Mucosa of descending colon (tissue), 3 donors: Measurements from ENCODE around the gene NBDY. TPM values are rescaled to one million over a fixed set of nuclear protein-coding genes. Genes with fewer than 3 reads are reported as not detected.

Experiments used
- ATAC-seq: fragments of 200-7000 bp; cut with Tn5 transposase; one replicate; pipeline ENCODE4 v1.9.1; 2020; ENCODE audit warnings: mild to moderate bottlenecking, moderate library complexity
- DNase-seq, 3 donors: peaks; one replicate each; pipeline ENCODE4 v3.0.0-alpha.2; 2020
- H3K36me3 ChIP-seq: fragments of 200-600 bp; one replicate; pipeline ENCODE4 v1.8.0; 2021; ENCODE audit warnings: low read depth, mild to moderate bottlenecking
- H3K4me1 ChIP-seq: fragments of 200-600 bp; one replicate; pipeline ENCODE4 v1.8.0; 2021; ENCODE audit warnings: low read depth, mild to moderate bottlenecking
- H3K4me3 ChIP-seq: fragments of 200-600 bp; one replicate; pipeline ENCODE4 v1.8.0; 2021; ENCODE audit warnings: mild to moderate bottlenecking
- H3K9me3 ChIP-seq: fragments of 200-600 bp; one replicate; pipeline ENCODE4 v1.8.0; 2021; ENCODE audit warnings: mild to moderate bottlenecking
- CTCF ChIP-seq: fragments of 200-600 bp; IDR thresholded peaks from one replicate; pipeline ENCODE4 v1.8.0; 2022; ENCODE audit warnings: antibody characterized with exemption, mild to moderate bottlenecking
- intact Hi-C, 2 donors: fragments of 100-400 bp; cut with DNase I in 1 of 2; cut with micrococcal nuclease in 1 of 2; formaldehyde crosslinking; loops; one replicate each; pipeline versions ENCODE4 v1.11.0 to v1.11.1; 2022; cut with DNase I, micrococcal nuclease
- total RNA-seq, 3 donors: library from RNA; stranded (reverse); fragmentation: NEBNext Ultra II Directional in 2 of 3; extraction: Animal tissue kit (Norgen Biotek cat#: 25700) in 2 of 3; gene quantifications; one replicate each; pipeline versions ENCODE4 v1.2.1 to v1.2.4, GENCODE V29; 2021 to 2023
- donor health status: DM: no; HTN: no; CAD: no; lungs with moderate emphysema.
- donor health status: DM: no; HTN: no; CAD: no.
- donor health status: DM: no; HTN: yes; CAD: no.

NBDY gene
- total RNA-seq, 3 donors from 2014 or later = 14.9 to 22.2 (median 20.0) TPM

GRCh38 chrX:56785442-56785841 is 56.4 kb downstream of the NBDY start:
- no peak for ATAC-seq
- no peak overlapping the region for H3K4me3 ChIP-seq
- DNase-seq = no peak
- intact Hi-C loops = no loop called here
- H3K36me3 ChIP-seq = no peaks in the 10 kb centered on the region
- no peaks in the 10 kb centered on the region for H3K4me1 ChIP-seq
- no peaks in the 10 kb centered on the region for H3K9me3 ChIP-seq
- TF ChIP-seq CTCF = no peak

GRCh38 chrX:56786889-56787733 is 58.1 kb downstream of the NBDY start:
- no peak for ATAC-seq
- no peak overlapping the region for H3K4me3 ChIP-seq

GRCh38 chrX:56787734-56788152 is 58.7 kb downstream of the NBDY start:
- intact Hi-C loops = no loop called here
- no peak for ATAC-seq
- no peaks in the 10 kb centered on the region for H3K9me3 ChIP-seq
- H3K4me3 ChIP-seq = no peak overlapping the region
- no peaks in the 10 kb centered on the region for H3K4me1 ChIP-seq
- no peaks in the 10 kb centered on the region for H3K36me3 ChIP-seq
- no peak for TF ChIP-seq CTCF
- no peak for DNase-seq

More at GRCh38 chrX:56786889-56787733, 58.1 kb downstream of the NBDY start:
- H3K36me3 ChIP-seq = no peaks in the 10 kb centered on the region
- DNase-seq = no peak
- intact Hi-C loops = no loop called here
- H3K4me1 ChIP-seq = no peaks in the 10 kb centered on the region
- no peak for TF ChIP-seq CTCF
- no peaks in the 10 kb centered on the region for H3K9me3 ChIP-seq

GRCh38 chrX:56788229-56788628 is 59.2 kb downstream of the NBDY start:
- no peaks in the 10 kb centered on the region for H3K9me3 ChIP-seq
- H3K4me3 ChIP-seq = no peak overlapping the region
- intact Hi-C loops = no loop called here
- ATAC-seq (no peak), DNase-seq (no peak)
- TF ChIP-seq CTCF = no peak
- H3K36me3 ChIP-seq = no peaks in the 10 kb centered on the region
- no peaks in the 10 kb centered on the region for H3K4me1 ChIP-seq

- intact Hi-C loops = no loop called here
- H3K4me3 ChIP-seq = no peak overlapping the region
Observed at GRCh38 chrX:56788717-56789122, 59.7 kb downstream of the NBDY start.

More at GRCh38 chrX:56788717-56789122, 59.7 kb downstream of the NBDY start:
- no peaks in the 10 kb centered on the region for H3K4me1 ChIP-seq
- H3K36me3 ChIP-seq = no peaks in the 10 kb centered on the region
- DNase-seq = no peak
- no peak for TF ChIP-seq CTCF
- ATAC-seq = peak; percentile 69
- H3K9me3 ChIP-seq = no peaks in the 10 kb centered on the region
